NCI-H226 (cell line): ENCODE results near the gene ZMIZ1.

ENCODE experiments used
- DNase-seq: peaks from one replicate; pipeline ENCODE4 v3.0.0-alpha.2; 2015

ZMIZ1 gene, protein sequence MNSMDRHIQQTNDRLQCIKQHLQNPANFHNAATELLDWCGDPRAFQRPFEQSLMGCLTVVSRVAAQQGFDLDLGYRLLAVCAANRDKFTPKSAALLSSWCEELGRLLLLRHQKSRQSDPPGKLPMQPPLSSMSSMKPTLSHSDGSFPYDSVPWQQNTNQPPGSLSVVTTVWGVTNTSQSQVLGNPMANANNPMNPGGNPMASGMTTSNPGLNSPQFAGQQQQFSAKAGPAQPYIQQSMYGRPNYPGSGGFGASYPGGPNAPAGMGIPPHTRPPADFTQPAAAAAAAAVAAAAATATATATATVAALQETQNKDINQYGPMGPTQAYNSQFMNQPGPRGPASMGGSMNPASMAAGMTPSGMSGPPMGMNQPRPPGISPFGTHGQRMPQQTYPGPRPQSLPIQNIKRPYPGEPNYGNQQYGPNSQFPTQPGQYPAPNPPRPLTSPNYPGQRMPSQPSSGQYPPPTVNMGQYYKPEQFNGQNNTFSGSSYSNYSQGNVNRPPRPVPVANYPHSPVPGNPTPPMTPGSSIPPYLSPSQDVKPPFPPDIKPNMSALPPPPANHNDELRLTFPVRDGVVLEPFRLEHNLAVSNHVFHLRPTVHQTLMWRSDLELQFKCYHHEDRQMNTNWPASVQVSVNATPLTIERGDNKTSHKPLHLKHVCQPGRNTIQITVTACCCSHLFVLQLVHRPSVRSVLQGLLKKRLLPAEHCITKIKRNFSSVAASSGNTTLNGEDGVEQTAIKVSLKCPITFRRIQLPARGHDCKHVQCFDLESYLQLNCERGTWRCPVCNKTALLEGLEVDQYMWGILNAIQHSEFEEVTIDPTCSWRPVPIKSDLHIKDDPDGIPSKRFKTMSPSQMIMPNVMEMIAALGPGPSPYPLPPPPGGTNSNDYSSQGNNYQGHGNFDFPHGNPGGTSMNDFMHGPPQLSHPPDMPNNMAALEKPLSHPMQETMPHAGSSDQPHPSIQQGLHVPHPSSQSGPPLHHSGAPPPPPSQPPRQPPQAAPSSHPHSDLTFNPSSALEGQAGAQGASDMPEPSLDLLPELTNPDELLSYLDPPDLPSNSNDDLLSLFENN

DNA sequence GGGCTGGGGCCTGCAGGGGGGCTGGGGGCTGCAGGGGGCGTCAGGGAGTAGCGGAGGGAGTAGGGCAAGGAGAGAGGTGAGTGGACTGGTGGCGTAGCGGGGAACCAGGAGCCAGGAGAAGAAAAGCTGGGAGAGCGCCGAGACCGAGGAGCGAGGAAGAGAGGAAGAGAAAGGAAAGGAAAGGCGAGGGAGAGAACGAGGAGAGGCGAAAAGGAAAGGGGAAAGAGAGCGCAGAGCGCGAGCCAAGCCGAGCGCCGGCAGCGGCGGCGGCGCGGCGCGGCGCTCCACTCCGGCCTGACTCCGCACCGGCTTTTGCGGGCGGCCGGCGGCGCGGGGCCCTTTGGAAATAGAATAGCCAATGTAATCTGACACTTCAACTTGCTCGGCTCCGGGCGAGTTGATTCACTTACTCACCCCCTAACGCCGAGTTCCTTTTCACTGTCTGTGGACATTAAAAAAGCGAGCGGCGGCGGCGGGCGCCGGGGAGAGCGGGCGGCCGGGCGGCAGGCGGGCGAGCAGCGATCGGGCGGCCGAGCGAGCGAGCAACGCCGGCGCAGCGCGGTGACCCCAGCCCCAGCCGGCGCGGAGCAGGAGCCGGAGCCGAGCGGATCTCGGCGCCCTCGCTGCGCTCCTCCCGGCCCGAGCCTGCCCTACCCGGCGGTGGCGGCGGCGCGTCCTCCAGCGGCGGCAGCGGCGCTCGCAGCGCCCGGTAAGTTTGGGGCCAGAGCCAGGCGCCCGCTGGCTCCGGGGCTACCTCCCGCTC lies at the start of gene ZMIZ1:
Gene ZMIZ1 (plus strand): TSS at position 405 of the 763 bp plus-strand sequence. CDS start 132,667 bp downstream, outside the sequence.
- peak; percentile 90 for DNase-seq

DNA sequence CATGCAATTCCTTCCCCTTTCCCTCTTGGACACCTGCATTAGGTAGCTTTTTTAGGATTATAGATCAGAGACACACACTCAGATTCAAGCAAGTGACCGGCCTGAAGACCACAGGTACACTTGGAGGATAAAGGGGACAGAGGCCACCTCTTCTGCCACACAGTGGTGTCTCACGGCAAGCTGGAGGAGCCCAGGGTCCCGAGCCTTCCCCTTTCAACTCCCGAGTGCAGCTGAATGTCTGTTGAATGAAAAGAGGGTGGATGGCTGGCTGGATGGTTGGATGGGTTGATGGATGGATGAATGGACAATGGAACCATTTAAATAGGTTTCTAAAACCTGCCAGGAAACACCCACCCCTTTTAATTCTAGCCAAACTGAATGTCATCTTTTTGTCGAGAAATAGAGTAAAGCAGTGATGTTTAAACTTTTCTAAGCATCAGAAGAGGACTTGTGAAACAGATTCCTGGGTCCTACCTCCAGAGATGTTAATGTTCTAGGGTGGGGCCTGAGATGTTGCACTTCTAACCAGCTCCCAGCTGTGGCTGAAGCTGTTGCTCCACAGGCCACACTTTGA lies 49.2 kb upstream of the ZMIZ1 start:
- DNase-seq: no peak

DNA sequence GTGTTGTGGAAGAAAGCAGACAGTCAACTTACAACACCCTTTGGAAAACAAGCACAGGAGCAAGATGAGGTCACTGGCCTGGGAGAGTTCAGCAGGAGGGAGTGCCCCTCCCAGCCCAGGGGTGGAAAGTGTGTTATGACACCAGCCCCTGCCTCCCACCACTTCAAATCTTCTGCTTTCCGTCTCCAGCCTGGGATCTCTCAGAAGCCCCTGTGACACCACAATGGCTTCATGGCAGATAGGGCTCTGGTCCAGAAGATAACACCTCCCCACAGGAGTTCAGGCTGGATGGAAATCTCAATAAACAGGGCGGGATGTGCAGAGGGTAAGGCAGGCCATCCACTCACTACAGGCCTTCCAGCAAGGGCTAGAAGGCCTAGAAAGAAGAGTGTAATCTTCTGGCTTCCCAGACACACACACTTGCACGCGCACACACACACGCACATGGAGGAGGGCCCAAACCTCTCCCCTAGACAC lies 48.7 kb upstream of the ZMIZ1 start:
- DNase-seq: no peak

DNA sequence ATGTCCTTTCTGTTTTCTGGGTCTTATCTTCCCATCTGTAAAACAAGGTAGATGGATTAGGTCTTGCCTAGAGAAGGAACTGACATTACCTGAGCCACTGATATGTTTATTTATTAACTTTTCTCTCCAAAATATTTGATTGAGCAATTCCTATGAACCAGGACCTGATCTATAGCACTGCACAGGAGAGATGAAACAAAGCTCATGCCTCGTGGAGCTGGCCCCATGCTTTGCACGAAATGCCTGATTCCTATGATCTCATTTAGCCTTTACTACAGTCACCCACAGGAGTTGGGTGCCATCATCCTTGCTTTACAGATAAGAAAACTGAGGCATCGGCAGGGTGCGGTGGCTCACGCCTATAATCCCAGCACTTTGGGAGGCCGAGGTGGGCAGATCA lies 48.2 kb upstream of the ZMIZ1 start:
- DNase-seq: no peak

DNA sequence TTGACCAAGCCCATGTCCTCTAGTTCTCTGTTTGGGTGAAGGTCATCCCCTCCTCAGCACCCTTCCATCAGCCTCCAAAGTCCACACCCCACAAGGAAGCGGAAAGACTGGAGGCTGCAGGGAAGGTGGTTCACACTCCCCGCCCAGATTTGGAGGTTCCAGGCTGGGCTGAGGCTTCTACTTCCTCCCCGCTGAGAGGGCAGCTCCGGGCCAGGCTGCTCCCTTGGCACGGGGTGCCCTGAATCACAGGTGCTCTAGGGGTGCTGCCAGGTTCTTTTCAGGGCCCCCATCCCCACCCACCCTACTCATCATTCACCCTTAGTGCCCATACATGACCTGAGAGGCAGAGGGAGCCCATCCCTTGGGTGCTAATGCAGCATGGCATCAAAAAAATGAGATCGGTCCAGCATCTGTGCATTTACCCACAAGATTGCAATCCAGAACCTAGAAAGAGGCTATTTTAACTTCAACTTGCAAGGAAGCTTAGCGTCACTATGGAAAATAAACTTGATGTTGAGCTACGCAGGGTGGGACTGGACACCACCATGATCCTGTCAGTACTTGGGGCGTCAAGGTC lies 47.3 kb upstream of the ZMIZ1 start:
- no peak for DNase-seq

DNA sequence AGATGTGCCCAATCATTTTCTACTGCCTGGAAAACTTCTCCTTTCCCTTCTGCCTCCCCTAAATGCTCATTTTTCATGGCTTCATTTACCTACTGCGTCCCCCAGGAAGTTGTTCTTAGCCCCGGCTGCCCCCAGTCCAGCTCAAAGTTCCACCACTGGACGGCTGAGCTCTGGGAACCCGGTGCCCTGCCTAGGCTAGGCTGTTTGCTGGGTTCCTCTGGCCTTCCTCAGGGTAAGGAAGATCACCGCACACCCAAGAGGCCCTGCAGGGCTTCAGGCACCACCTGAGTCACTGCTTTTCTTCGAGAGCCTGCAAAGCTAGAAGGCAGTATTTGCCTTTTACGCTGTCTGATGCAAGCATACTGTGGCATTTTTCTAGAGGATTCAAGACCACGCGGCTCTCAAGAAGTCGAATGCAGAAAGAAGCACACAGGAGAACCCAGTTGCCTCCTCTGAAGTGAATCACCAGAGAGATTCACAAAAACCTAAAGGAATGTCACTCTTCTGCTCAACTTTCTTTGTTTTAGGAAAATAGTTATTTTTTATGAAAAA lies 46.7 kb upstream of the ZMIZ1 start:
- no peak for DNase-seq

DNA sequence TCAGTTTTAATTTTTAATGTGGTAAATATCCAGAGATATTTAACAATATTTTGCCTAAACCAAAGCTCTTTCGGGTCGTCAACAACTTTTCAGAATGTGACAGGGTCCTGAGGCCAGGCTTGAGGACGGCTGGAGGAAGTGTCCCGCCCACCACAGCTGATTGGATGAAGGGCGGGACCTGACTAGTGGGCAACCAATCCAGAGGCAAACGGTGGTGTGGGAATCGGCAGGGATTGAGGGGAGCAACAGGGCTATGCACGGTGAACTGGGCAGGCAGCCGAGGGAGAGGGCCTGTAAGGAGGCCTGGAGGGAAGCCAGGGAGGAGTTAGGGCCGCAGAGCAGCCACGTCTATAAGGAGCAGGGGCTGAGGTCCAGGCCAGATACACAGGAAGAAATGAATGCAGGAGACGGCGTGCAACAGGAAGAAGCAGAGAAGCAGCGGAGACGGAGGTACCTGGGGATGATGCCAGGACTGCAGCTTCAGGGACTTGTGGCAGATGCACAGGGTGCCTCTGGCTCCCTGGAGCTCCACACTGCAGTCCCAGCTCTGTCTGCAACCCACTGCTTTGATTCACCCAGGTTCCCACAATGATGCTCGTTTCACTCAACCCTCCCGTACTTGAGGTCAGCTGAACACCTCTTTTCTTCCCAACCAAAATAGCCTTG lies 46.1 kb upstream of the ZMIZ1 start:
- no peak for DNase-seq

DNA sequence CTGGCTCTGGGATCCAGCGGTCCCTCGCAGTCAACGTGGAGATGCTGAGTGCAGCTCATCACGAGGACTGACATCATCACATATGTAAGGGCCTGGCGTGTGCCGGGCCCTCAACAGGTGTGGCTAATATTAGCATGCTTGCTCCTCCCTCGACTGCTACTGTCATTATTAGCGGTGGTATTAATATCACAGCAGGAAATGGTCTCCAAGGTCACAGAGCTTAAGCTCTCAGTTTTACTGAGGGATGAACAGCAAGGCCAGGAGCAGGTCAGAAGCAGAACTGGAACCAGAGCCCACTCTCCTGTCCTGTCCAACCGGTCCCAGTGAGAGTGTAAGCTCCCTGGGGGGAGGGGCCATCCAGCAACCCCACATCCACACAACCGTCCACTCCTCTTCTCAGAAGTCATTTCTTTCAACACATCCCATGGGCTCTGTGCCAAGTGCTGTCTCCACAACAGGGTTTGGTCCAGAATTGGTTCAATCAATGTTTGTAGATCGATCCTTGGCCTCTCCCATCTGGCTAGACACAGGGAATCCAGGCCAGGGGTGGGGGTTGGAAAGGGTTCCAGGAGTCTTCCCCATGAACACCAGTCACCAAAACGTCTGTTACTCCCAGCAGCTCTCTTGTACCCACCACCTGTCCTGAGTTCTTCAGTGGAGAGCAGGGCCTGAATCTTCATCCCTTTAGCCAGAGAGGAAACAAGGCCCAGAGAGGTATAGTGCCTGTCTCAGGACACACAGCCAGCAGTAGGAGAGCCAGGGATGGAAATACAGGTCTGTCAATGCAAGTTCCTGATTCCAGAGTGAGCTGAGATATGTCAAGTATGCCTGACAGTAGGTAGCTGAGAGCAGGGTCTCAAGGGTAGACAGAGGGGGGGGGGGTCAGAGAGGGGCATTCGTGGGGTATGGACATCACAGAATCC lies 45.3 kb upstream of the ZMIZ1 start:
- DNase-seq: no peak

DNA sequence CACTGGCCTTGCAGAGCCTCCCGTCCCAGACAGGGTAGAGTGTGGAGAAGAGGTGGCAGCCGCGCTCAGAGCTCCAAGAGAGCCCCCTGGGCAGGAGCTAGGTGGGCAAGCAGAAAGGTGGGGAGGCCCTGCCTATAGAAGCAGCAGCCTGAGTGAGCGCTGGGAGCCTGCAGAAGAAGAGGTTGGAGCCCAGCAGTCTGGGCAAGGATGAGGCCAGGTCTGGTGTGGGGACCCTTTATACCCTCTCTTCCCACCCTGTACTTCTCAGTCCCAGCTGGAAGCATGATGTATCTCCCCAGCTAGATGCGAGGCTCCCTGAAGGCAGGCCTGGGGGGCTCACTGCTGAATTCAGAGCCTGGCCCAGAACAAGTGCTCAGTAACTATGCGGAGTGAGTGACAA lies 44.5 kb upstream of the ZMIZ1 start:
- DNase-seq: no peak

DNA sequence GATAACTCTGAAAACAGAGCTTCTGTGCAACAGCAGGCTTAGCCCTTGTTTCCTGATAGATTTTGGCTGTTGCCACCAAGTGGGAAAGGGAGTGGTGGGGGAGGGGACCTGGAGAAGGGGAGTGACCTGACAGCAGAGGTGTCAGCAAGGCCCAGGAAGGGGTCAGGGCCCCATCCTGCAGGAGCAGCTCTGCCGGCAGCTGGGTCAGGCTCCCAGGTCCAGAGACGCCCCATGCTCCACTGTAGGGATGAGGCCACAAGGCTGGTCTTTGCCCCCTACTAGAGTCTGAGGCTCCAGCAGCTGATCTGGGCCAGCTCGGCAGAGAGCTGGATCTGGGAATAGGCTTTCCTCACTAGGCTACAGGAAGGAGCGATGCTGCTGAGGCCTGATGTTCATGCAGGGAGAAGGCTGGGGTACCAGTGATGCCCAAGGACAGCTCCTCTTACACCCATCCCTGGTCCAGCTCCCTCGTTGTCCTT lies 44.0 kb upstream of the ZMIZ1 start:
- DNase-seq: no peak

DNA sequence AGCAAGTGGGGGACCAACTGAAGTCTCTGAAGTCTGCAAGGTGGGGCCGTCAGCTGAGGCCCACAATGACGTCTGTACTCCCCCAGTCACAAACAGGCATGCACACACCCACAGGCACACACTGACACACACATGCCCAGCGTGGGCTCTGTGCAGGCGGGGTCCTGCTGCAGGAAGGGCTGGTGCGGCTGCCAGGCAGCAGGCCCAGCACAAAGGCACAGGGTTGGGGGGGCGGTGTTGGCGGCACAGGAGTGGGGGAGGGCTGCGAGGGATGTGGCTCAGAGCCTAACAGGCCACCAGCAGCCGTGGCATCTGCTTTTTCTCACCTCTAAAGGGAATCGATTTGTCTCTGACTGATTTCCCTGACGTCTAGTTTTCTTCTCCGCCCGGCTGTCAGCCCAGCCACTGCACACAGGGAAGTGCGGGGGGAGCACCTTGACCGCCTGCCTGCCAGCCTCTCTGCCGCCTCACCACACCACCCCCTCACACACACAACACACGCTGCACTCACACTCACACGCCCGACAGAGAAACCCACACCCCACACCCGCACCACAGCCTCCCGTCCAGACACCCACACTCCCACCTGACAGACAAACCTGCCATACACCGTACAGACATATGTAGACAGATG lies 43.5 kb upstream of the ZMIZ1 start:
- no peak for DNase-seq

DNA sequence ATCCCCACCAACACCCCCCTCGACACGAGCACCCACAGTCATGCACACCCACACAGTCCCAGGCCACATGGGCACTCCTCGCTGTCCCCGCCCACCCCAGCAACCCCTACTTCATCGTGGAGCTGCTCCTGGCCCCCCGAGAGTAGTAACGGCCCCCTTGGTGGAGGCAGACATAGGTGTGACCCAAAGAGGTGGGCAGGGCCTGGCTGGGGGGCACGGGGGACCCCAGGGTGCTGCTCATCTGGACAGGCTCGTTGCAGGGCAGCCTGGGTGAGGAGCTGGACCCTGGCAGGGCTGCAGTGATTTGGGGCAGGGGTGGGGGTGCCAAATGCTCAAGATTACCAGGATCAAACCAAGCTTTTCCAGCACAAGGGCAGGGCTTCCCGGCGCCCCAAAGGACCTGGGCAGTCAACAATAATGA lies 42.4 kb upstream of the ZMIZ1 start:
- no peak for DNase-seq

DNA sequence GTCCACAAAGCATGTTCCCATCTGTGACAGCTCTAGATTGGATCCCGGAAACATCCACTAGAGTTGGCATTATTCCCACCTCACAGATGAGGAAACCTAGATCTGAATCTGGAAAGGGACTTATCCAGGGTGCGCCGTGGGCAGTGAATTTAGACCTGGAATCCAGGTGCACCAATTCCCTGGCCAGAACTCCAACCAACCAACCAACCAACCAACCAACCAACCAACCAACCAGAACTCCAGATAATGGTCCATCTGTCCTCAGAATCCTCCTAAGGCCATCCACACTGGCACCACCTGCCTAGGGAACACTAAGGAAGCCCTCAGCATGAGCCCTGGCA lies 42.0 kb upstream of the ZMIZ1 start:
- no peak for DNase-seq

DNA sequence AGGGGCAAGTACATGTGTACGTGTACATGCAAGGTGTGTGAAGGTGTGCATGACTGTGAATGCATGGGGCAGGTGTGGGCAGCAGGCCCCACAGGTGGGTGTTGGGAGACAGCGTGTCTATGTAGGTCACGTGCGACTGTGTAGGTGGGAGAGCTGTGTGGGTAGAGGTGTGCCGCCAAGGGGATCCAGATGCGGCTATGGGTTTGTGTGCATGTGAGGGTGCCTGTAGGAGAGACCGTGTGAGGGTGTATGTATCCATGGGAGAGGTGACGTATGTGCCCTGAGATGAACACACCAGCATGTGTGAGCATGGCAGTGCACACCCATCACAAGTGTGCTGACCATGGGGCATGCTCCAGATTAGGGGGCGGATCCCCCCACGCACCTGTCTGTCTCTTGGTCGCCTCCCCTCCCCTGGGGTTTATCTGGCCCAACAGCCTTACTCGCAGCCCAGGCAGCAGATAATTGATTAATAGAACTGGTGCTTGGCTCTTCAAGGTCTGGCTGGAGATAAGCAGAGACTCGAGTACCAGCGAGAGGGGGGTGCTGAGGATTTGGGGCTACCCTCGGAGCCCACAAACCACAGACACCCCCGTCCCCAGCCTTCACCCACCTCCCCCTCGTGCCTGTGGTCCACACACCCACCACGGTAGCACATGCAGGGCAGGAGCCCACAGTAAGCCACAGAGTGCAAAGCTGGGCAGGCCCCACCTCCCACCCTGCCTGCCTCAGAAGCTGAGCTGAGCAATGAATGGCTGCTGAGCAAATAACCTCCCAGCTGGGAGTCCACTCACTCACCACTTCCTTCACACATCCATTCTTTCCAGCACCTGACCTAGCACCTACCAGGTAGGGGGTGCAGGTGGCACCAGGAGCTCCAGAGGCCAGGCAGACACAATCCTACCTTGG lies 41.4 kb upstream of the ZMIZ1 start:
- no peak for DNase-seq

DNA sequence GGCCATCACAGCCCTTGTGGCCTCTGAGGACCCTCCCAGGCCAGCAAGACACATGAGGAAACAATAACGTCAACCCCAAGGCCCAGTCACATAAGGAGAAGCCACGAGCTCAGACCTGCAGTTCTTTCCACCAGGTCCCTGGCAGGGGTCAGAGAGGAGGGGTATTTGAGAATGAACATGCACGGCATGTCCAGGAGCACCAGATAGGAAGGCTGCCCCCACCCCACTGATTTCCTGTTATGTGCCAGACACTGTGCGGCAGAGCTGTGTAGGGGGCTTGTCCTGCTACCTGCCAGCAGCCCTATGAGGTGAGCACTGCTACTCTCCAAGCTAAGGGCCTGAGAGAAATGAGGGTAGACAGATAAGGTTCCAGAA lies 40.7 kb upstream of the ZMIZ1 start:
- no peak for DNase-seq

DNA sequence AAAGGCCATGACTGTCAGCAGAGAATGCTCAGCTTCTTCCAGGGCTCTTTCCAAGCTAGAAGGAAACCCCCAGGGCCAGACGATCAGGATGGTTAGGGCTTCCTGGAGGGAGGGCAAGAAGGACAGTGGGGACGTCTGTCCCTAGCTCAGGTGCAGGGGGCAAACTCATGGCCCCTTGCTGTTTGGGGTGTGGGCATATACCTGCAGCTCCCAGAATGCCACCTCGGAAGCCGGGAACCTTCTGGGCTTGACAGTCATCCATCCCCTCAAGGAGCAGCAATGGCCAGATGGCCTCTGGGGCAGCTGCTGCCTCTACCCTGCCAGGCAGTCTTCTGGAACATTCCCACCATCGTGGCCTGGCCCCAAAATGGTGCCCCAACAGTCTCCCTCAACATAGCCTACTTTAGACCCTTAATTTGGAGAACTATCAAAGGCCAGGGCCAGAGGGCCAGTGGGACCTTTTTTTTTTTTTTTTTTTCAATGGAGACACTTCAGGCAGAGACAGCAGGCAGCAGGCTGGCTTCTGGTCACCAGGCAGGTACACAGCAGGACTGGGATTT lies 40.2 kb upstream of the ZMIZ1 start:
- DNase-seq: no peak

DNA sequence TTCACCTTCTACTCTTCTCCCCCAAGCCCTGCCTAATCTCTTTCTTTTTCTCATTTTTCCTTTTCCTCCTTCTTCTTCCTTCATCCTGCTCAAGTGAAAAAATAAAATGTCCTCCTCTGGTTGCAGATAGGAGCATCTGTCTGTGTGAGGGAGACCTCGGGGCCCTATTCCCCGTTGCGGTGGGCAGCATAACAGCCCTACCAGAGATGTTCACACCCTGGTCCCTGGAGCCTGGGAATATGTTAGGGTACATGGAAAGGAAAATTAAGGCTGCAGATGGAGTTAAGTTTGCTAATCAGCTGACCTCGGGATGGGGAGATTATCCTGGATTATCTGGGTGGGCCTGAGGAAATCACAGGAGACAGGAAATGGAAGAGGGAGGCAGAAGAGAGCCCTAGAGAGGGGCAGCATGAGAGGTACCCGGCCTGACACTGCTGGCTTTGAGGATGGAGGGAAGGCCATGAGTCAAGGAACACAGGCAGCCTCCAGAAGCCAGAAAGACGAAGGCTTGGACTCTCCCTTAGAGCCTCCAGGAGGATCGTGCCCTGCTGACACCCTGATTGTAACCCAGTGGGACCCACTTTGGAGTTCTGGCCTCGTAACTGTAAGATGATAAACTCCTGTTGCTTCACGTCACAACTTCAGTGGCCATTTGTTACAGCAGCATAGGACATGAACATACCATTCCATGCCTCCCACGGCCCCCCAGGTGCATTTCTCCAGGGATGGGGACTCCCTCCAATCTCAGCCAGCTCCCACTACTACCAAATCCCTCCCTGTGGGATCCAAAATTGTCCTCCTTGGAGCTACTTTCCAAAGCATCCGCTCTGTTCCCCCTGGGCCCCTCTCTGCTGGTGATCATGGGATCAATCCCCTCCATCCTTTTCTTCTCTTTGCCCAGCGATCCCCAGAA lies 39.0 kb upstream of the ZMIZ1 start:
- no peak for DNase-seq
